Stimulated activated CD4-positive, alpha-beta T cell treated with anti-CD3 and anti-CD28 coated beads, Interleukin-2, amount 100 ng/mL, for 4 hours (primary cell): ENCODE data around the gene GRIA1.

Source experiments
- DNase-seq: peaks from one replicate; pipeline ENCODE4 v3.0.0-alpha.2; 2020; ENCODE audit warnings: low read depth

The GRIA1 gene

DNA sequence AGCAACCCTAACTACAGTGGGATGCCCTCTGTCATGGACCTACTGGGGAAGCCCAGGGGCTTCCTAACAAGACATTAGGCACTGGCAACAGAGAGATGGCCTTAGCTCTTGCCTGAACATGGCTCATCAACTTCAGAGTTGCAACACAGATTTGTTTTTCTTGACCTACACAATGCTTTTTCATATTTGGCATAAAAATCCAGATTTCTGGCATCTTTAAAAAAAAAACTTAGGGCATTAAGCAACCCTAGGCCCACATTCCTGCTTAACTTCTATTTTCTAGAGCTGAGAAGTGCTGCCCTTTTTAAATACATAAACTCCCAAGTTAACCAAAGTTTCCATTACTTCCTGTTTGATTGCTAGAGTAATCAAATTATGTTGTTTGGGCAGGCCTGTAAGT is 8.0 kb downstream of the GRIA1 start:
- DNase-seq = no peak

DNA sequence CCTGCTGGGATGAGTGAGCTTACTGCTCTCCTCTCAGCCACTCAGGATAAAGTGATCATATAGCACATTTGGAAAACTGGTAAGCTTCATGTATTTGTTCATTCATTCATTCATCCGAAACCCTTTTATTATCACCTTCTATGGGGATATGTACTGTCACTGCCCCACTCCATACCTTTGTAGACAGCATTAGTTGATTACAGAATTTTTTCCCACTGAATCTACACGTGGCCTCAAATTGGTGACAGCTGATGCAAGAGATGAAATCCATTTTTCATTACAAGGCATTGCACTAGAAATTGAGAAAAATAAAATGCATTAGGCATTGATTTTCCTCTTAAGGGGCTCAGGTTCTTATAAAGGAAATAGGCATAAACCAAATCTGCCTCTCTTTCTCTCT is 9.7 kb downstream of the GRIA1 start:
- DNase-seq = no peak

DNA sequence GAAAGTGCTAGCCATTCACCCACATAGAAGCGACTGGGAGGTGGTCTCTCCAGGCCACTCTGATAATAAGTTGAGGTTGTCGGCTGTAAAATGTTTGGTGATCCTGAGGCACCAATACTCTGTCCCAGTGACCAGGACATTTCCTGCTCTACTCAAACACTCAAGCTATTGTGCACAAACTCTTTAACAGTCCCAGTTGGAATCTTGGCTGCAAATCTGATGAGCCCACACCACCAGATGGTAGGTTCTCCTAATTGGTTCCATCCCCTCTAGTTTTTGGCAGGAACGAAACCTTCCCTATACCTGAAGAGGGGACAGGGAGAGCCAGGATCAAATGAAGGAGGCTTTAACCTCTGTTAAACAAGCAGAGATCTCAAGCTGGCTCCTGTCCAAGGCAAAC is 14.3 kb downstream of the GRIA1 start:
- DNase-seq = no peak

DNA sequence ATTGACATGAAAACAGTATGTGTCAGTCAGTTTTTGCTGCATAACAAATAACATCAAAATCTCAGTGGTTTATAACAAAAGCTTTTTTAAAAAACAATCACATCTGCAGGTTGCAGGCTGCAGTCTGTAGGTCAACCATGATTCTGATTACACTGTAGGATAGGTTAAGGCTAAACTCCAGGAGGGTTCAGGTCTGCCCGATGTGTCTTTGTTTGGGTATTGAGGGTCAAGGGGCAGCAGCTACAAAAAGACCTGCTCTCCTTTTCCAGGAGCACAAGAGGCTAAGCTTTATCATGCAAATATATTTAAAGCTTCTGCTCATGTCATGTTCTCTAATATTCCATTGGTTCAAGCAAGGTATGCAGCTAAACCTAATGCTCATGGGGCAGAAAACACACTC is 18.2 kb downstream of the GRIA1 start:
- no peak for DNase-seq

DNA sequence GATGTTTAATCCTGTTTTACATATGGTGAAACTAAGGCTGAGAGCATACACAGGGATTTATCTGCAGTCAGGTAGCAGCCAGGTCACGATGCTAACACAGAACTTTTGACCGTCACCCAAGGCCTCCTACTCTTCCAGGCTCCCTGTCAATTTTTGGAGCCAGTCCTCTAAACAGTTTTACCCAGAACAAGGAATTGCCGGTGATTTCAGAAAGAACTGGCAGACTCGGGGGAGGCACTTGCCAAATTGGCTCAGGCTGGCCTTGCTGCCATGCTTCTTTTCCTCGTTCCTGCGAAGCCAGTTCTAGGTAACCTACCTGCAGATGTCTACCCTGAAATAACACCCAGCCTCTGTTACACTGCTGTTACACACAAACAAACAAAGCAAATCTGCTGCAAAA is 21.2 kb downstream of the GRIA1 start:
- DNase-seq = no peak

DNA sequence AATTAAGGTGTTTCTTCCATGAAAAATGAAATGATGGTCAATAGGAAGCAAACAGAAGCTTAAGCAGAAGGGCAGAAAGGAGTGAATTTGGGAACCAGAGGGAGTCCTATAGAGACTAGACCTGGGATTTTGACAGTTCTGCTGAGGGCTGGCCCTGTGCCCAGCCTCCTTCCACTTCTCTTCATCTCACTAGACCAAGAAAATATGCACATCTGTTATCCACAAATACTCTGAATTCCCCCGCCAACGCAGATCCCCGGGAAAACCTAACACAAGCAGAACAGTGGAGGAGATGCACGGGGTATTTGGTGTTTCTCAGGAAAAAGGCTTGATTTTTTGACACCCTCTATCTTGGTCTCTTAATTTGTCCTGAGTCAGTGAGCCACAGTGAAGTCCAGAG is 22.7 kb downstream of the GRIA1 start:
- no peak for DNase-seq

DNA sequence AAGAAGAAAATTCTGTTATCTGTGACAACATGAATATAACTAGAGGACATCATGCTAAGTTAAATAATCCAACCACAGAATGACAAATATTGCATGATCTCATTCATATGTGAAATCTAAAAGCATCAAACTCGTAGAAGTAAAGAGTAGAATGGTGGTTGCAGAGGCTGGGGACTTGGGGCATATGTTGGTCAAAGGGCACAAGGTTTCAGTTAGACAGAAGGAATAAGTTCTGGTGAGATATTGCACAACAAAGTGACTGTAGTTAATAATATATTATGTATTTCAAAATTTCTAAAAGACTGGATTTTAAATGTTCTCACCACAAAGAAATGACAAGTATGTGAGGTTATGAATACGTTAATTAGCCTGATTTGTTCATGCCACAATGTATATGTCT is 24.8 kb downstream of the GRIA1 start:
- DNase-seq = no peak

DNA sequence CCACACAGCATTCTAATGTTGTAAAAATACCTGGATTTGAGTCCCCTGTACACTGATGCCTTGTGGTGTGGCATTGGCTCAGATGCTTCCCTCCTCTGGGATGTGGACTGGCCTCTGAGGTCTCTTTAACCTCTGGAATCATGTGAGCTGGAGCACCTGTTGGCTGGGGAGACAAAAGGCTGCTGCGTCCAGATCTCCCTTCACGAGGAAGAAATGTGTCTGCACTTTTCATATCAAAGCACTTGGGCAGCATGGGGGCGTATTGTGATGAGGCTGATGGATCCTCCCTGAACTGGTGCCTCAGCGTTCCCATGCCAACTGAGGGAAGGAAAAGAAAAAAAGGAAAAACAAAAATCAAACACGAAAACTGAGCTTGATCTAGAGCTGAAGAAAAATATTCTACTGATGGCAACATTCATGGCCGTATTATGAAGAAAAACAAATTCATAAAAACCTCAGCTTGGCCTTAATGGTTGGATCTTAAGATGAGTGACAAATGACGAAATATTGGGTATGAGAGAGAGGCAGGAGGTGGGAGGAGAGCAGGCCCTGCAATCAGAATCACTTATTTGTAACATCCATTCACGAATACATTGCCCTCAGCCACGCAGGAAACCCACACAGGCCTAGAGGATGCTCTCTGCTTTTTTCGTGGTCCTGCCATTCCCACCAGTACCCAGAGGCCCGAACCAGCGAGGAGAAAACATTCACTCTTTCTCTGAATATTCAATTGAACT is 26.2 kb downstream of the GRIA1 start:
- DNase-seq = no peak

DNA sequence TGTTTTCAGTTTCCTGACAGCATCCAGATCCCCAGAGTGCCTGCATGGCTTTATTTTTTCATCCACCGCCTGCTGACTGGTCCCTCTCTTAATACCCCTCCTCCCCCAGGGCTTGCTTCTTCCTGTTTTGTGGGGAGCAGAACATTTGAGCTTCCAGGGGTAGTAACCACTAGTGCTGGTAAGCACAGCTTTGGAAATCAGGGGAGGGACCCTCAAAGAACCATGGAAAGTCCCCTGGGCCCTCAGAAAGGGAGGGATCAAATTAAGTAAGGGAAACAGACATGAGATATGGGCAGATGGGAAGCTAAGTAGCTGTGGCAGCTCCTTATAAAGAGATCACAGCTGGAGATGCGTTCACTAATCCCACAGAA is 26.8 kb downstream of the GRIA1 start:
- no peak for DNase-seq

DNA sequence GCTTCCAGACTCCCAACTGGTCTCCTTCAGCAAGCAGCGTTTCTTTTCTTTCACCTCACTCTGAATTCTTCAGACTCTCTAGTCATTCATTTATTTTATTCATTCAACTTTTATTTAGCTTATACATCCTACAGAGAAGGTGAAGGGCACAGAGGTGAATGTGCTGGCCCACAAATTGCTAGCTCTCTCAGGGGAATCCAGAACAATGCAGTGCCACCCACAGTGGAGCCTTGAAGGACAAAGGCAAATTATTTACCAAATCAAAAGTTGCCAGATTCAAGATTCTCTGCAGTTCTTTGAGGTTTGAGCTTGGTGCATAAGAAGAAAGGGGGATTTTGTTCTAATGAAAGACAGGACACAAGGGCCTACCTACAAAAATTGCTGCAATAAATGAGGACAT is 29.7 kb downstream of the GRIA1 start:
- no peak for DNase-seq

DNA sequence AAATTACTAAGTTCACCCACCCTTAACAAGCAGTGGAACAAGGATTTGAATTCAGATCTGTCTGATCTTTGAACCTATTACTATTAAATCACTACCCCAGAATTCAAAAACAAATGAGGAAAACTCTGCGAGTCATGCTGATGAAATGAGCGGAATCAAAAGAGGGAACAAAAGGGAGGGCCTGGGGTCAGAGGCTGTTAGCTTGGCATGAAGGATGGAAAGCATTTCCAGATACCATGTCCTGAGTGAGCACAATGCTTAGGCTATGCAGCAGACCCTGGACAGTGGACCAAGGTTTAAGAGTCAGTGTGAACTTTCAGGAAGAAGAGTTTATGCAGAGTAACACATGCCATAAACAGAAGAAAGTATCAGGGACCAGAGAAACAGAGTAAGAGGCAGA is 30.5 kb downstream of the GRIA1 start:
- no peak for DNase-seq

DNA sequence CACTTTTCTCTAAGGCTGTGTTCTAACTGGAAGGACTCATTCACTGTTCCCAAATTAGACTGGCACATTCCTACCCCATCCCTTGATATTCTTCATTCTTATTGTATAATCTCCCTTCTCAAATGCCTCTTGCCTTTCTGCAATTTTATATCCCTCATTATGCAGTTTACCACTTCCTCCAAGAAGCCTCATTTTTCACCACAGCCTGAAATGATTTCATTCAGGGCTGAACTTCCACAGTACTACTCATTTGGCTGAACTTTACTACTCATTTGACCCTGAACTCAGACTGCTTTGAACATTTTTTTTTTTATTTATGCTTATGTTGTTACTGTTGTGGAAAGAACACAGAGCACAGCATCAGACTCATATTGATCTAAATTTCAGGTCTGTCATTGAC is 32.7 kb downstream of the GRIA1 start:
- no peak for DNase-seq

DNA sequence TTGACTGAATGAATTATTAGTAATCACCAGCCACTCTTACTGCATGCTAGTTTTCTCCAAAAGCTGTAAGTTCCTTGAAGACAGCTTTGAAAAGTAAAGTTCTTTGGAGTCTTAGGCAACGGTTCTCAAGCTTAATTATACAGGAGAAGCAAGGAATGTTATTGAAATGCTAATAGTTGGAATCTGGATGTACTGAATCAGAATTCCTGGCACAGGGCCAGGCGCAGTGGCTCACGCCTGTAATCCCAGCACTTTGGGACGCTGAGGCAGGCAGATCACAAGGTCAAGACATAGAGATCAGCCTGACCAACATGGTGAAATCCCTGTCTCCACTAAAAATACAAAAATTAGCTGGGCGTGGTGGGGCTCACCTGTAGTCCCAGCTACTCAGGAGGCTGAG is 33.4 kb downstream of the GRIA1 start:
- no peak for DNase-seq

DNA sequence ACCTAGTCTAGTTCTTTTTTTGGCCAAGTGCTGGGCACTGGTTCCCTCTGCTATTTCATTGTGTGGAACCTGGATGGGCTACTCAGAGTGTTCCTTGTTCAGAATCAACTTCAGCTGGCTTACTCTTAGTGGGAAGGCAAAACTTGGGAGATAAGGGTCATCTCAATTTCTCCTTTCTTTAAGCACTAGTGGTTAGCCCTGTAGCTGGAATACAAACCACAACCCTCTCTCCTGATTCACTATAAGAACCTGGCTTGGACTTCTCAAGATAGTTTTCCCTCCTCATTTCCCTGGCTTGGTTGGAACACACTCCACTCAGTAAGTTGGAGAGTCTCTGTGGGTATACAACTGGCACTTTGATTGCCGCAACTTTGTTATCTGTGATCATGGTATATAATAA is 35.1 kb downstream of the GRIA1 start:
- DNase-seq = no peak

DNA sequence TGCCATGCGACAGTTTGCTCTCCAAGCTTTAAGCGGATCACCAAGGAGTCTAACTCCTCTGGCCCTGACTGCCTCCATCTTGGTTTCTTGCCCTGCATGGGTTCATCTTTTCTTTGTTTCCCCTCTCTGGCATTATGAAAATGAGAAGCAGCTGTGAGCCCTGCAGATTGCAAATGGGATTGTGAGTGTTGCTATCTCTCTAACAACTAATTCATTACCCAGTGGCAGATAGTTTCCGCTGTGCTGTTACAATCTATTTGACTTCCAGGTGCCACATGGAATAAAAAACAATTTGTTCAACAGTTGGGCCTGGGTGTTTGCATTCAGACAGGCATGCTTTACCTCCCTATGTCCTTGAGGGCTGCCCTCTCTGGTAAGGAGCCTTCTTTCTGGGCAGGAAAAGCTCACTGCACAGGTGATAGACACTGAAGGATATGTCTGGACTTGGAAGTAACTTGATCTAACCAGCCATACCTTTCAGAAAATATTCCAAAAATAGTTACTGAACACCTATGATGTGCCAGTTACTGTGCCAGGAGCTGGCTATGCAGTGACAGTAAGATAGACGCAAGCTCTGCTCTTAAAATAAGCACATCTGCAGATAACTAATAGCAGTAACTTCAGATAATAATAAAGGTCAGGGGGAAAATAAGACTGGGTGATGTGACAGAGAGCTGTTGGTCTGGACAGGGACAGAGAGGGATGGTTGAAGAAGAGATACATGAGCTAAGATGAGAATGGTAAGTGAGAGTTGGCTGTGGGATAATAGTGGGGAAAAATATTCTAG is 40.1 kb downstream of the GRIA1 start:
- DNase-seq = no peak

DNA sequence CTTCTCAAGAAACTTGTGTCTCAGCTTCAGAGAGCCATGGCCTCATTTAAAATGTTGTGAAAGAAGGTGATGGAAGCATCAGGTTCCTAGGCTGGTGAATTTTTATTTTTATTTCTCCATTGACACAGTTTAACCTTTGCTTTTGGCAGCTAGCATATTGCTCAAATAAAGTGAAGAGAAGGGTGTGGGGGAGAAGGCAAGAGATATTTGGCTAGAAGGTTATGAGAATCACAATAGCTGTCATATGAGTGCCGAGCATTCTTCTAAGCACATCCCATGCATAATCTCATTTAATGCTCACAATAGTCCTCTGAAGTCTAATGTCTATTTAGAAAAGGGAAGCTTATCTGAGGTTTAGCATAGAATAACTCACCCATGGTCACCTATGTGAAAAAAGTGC is 43.1 kb downstream of the GRIA1 start:
- DNase-seq = no peak

DNA sequence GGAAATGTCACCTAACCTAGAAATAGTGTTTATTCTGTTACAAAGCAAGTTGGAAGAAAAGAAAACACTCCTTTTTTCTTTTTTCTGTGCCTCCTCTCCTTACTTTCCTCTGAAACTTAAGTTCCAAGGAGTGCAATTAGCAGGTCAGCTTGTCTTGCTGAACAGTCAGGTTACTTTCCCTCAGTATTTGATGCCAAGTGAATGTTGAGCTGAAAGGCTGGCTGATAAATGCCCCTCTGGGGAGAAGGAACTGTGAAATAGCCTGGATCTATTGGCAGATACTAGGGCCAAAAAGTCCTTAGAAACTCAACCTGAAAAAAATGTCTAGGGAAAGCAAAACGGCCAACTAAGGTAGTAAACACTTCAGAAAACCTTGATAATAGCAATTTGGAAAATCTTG is 43.6 kb downstream of the GRIA1 start:
- DNase-seq = no peak

DNA sequence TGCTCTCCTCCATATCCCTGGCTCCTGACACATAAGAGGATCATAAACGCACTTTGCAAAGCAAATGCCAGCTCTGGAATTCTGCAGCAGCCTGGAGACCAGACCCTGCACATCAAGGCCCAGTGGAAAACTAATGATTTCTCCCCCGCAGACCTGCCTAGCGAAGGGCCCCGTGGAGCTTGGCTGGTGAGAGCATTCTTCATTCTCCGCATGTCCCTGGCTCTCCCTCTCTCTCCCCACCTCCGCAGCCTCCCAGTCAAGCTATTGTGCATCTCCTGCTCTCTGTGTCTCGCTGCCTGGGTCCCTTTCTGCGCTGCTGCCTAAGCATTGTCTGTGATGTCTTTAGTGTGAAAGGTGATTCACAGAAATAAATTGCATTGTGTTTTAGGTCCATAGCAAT is 46.7 kb downstream of the GRIA1 start:
- no peak for DNase-seq

DNA sequence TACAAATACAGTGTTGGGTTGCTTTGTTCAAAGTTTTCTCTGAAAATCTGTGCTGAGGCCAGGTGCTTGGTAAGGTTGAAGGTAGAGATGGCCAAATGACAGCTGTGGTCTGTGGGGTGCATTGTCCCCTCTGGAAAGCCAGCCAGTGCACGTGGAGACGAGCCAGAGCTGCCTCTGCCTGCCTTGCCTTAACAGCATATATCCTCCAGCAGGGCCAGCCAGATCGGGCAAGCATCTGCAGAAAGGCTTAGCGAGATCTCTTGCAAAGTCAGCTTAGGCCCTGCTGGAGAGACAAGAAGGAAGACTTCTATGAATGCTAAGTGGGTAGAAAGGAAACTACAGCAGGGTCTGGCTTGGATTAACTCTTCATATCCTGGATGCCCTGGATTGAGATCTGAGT is 49.5 kb downstream of the GRIA1 start:
- no peak for DNase-seq

DNA sequence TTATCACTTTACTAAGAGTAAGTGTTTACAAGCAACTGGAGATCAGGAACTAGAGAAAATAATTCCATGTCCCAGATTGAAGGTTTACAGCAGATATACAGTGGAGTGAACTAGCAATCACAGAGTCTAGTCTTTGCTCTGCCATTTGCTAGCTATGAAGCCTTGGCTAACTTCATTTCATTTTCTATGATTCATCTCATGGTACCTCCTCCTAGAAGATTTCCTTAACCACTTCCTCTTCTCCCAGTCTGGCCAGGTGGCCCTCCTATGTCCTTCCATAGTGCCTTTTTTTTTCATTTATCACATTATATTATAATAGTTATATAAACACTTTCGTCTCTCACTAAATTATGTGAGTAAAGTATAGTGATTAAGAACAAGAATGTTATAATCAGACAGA is 52.1 kb downstream of the GRIA1 start:
- no peak for DNase-seq

DNA sequence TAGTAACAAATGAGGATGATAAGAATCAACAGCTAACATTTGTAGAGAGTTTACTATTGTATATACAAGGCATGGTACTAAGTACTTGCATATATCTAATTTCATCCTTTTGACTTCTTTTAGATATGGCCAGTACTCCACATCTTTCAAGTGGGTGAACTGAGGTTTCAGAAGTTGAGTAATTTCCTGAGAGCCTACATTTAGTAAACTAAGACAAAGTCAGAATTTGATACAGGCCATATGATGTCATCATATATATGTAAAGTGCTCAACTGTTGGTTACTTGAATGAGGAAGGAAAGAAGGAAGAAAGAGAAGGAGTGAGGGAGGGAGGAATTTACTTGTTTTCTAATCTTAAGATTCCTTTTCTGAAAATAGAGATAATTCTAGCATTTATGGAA is 52.8 kb downstream of the GRIA1 start:
- no peak for DNase-seq

DNA sequence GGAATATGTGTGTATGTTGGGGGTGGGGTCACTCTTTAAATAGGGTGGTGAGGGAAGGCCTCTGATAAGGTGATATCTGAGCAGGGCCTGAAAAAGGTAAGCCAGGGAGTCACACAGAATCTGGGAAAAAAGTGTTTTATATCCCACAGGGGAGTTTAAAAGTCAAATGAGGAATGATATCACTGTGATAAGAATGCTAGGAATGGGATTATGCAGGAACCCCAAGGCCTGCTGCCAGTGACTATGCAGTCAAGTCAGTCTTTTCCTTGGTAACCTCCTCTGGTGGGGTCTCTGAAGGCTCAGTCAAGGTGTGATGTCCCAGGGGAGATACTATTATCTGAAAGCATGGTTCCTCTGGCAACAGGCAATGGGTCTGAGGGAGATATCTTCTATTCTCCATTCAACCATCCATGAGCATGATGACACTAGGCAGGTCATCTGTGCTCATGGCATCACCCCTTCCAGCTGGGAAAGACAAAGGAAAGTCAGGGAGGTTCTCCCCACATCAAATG is 53.5 kb downstream of the GRIA1 start:
- DNase-seq = no peak

DNA sequence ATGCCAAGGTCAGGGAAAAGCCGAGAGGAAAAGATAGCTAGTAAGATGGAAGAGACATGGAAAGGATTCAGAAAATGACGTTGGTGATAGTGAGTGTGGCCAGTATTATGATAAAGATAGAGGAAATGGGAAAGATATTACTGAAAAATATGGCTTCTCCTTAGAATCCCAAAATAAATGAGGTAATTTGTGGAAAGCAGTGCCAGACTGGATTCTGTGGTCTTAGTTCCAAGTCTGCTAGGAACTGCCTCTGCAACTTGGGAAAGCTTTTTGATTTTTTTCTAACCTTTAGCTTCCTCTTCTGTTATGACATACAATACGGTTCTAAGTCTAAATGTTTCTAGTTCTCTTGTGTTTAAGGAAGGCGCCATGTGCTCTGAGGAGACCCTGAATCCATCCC is 54.2 kb downstream of the GRIA1 start:
- no peak for DNase-seq

DNA sequence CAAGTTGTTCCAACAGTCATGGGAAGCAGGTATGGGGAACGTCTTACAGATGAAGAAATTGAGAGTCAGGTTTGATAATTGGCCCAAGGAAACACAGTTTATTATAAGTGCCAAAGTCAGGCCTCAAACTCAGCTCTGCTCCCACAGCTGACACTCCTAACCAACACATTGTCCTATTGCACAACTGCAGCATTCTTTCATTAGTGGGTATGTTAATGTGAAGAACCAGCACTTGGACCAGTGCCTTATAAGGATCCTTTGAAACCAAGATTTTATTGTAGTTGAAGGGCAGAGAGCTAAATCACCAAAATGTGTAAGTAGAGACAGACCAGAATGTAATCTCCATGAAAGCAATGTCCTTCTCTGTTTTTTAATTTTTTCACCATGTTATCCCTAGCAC is 56.1 kb downstream of the GRIA1 start:
- DNase-seq = no peak
